DMS 273 treated with DMSO at 0.1 percent for 48 hours (cell line): ENCODE results near the gene SPTBN1.
"Not testable (repeated sequence)": the region's sequence is repeated elsewhere in the genome, so short reads cannot be mapped to it uniquely, and the experiment has no call there.

Experiments used
- DNase-seq: peaks from one replicate; lab custom pipeline; 2025; lab: John Stamatoyannopoulos, UW

The SPTBN1 gene

DNA sequence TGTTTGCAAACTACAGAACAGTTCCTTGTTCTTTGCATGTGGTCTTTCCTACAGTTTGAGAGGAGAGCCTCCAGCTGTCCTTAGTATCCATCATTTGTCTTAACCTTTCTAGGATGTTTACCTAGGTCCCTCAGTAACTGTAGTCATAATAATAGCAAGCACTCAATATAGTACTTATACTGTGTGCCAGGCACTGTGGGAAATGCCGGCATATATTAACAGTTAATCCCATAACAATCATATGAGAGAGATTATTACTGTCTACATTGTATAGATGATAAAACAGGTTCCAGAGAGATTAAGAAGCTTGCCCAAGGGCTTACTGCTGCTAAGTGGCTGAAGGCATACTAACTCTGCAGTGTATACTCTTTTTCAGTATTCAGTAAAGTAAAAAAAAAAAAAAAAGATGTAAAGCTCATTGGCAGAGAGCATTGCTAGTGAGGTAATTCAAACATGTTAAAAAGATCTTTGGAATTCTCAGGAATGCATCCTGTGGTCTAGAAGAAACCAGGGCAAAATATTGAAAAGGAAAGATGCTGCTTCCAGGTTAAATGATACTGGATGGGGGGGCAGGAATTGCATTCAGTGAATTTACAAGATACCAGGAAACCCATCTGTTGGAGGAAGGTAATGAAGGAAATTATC is 72.3 kb downstream of the SPTBN1 start:
- DNase-seq: no peak

DNA sequence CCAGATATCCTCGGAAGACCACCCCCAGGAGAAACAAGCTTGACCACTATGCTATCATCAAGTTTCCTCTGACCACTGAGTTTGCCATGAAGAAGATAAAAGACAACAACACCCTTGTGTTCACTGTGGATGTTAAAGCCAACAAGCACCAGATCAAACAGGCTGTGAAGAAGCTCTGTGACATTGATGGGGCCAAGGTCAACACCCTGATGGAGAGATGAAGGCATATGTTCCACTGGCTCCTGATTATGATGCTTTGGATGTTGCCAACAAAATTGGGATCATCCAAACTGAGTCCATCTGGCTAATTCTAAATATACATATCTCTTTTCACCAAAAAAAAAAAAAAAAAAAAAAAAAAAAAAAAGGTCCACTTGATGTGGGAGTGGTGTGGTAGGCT is 73.4 kb downstream of the SPTBN1 start:
- DNase-seq: not testable (repeated sequence)

DNA sequence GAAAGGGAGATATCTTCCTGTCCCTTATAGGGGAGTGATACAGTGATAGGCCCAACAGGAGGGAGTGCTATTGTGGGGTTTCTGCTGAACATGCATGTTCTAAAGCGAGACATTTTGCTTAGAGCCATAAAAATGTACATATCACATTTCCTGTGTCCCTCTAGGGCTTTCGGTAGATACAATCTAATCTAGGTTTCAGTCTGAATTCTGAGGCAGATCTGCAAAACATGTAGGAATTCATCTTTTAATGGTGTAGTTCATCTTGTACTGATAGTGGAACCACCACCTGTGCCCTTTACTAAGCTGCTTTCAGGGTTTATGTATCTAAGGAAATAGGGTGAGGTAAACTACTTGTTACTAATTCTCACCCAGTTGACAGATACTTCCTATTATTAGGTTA is 73.8 kb downstream of the SPTBN1 start:
- DNase-seq: no peak

DNA sequence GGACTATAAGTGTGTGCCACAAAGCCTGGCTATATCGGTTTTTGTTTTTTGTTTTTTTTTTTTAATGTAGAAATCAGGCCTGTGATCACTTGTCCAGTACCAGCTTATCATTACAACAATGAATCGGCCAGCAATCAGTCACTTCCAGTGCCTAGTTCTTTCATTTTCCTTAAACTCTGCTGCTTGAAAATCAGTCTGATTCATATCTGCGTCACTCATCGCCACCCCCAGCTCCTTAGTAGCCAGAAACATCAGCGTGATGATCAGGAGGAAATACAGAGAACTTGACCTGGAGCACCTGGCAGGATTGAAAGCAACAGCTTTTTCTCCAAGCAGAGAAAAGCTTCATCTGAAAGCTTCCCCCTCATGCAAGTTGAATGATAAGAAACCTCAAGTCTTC is 75.4 kb downstream of the SPTBN1 start:
- DNase-seq: no peak

DNA sequence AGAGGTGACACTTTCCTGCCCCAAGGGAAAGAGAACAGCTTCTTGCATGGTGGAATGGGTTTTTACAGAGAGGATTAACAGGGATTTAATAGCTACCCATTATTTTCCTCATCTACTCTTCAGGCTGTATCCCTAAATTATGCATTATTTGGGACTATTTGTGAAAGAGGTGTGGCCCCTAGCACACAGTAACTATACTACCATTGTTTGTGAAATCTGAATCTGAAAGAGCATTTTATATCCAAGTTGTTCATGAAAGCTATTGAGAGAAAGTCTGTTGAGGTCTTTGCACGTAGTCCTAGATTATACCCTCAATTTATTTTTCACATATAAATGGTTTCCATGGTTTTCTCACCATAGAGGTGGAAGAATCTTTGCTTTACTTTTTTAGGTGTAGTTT is 78.1 kb downstream of the SPTBN1 start:
- no peak for DNase-seq

DNA sequence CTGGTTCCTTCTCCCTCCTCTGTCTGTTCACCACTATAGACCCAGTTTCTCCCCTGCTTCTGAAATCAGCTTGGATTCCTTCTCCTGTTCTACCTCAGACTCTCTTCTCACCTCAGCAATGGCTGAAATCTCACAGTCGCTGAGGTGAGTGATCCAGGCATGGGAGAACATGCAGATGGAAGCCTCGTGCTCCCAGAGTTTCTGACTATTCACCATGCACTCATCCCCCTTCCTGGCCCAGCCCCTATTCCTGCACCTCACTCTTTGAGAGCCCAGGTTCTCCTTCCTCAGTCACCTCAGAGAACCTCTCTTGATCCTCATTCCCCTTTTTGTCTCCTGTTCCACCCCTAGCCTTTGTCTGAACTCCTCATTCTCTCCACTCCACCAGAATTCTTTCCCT is 78.5 kb downstream of the SPTBN1 start:
- DNase-seq: no peak

DNA sequence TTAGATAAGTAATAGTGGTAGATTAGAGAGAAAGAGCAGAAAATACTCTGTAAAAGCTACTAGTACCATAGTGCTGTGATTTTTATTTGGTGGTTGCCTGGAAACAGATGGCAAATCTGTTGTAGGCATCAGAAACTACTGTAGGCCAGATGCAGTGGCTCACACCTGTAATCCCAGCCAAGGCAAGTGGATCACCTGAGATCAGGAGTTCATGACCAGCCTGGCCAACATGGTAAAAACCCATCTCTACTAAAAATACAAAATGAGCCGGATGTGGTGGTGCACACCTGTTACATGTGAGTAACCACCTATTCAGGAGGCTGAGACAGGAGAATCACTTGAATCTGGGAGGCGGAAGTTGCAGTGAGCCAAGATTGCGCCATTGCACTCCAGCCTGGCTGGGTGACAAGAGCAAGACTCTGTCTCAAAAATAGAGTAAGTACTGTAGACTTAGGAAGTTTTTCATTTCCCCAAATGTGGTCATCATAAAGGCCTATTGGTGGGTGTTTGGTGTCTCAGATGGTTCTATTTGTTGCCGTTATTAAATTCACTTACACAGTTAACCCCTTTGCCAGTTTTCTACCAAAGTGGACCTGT is 79.6 kb downstream of the SPTBN1 start:
- DNase-seq: no peak

DNA sequence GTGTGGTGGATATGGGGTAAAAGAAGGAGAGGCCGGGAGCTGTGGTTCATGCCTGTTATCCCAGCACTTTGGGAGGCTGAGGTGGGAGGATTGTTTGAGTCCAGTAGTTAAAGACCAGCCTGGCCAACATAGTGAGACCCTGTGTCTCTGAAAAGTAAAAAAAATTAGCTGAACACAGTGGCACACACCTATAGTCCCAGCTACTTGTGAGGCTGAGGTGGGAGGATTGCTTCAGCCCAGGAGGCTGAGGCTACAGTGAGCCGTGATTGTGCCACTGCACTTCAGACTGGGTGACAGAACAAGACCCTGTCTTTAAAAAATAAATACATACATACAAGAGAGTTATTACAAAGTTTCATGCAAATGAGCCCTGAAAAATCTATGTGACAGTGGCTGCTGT is 80.6 kb downstream of the SPTBN1 start:
- no peak for DNase-seq

DNA sequence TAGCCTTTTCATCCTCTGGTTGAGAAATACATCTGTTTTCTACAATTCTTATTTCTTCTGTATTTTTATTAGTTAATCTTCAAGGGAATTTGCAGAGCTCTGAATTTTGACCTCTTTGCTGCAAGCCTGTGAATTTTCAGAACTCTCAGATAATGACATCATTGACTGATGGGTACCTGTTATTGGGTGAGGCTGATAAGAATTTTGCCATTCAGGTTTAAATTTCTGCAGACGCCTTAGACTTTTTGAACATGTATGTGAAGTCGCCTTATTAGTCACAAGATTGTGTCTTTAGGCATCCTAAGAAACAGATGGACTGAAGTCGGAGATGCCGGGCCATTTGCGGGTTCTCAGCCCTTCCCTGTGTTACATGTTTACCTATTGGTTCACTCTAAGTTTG is 82.4 kb downstream of the SPTBN1 start:
- no peak for DNase-seq

DNA sequence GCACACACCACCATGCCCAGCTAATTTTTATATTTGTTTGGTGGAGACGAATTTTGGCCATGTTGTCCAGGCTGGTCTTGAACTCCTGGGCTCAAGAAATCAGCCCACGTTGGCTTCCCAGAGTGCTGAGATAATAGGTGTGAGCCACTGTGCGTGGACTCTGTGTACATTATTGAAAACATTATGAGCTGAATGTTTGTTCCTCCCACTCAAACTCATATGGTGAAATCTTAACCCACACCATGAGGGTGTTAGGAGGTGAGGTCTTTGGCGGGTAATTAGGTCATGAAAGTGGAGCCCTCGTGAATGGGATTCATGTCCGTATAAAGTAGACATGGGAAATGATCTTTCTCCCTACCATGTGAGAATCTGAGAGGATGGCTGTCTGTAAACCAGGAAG is 83.6 kb downstream of the SPTBN1 start:
- DNase-seq: no peak

DNA sequence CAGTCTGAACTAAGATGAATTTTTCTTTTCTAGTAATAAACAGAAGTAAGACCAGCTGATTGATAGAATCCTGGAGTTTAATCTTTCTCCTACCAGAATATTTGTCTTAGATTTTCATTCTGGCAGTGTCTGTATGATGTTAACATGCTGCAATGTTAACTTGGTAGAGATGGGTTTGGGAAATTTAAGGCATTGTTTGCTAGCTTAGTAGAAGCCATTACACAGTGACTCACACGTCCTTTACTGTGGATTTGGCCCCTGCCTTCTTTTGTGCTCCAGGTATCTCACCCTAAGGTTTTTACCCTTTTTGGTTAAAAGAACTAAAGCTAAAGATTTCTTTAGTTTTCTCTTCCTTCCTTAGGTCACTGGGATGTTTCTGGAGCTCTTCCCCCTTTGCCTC is 84.1 kb downstream of the SPTBN1 start:
- DNase-seq: no peak

DNA sequence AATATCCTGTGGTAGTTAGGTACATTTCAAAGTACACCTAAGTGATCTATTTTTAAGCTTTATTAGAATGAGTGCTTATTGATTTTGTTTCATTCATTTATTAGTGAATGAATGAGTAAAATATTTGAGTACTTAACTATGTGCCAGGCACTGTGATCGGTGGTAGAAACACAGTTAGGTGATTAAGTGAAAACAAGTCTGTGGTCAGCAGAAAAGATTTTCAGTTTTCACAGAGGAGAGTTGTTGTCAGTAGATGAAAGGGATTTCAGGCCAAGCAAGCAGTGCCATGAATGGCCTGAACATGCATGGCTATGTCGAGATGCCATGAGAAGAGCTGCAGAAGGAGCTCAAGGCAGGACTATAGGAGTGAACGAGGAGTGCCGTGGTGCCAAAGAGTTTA is 85.9 kb downstream of the SPTBN1 start:
- DNase-seq: no peak

DNA sequence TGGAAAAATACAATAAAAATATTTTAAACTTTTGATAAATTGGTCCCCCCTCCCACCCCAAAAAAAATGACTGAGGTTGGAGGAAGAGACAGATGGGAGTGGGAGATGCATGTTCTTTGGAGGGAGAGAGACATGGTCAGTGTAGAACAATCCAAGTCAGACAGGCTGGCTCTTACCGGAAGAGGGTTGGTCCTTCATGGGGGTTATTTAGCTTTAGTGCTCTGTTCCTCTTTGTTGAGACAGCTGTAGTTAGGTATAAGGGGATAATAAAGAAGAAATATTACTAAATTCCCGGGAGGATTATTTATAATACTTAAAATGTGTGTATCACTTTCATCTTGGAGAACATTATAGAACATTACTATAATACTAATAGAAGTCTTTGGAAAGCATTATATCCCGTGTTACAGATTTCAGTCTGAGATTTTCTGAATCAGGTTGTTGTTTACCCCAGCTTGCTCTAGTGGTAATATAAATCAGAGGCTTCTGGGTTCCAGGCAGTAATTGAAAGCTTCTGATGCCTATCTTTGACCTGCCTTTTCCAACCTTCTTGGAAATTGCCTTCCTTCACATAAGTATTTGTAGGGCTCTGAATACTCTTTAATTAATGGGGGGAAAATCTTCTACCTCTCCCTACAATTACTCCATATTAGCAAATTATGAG is 87.7 kb downstream of the SPTBN1 start:
- no peak for DNase-seq

DNA sequence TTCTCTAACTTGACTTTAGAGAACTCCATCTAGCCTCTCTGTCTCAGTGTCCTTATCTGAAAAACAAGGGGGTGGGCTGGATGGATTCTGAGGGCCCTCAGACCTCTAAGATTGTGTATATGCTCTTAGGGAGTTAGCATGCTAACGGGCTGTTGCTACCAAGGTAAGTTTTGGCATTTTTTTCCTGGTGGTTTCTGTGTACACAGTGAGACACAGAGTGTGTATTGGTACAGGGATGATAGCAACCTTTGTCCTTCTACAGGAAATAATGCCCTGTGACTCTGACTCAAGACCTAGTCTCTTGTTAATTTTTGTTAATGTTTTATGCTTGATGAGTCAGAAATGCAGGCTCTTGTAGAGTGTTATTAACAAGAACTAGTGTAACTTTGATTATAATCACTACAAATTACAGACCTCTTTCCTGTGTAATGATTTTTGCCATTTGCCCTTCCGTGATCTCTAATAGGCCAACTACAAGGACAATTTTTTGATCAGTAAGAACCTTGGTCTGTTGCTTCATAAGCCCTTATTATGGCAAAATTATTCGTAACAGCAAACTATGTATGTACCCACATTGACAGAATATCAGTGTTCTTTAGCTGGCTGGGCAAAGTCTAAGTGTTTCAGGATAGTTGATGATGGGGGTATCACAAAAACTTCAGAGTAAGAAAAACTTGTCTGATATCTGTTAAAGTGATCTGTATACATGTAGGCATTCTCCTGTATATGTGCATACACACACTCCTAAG is 89.7 kb downstream of the SPTBN1 start:
- no peak for DNase-seq

DNA sequence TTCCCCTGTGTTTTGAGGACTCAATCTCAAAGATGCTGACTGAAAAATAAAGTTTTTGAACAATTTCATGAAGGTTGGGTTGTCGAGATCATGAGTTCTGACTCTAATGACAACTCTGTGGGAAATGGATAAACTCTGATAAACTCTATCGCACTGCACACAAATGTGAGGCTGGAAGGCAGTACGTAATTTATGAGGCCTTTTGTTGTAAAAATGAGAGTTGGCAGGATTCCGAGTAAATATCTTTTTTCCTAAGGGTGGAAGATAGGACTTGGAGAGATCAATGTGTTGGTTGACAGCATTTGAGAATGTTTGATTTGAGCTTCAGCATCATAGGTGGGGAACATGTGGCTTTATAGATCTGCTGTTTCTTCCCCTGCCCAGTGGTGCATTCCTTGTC is 90.4 kb downstream of the SPTBN1 start:
- DNase-seq: no peak

DNA sequence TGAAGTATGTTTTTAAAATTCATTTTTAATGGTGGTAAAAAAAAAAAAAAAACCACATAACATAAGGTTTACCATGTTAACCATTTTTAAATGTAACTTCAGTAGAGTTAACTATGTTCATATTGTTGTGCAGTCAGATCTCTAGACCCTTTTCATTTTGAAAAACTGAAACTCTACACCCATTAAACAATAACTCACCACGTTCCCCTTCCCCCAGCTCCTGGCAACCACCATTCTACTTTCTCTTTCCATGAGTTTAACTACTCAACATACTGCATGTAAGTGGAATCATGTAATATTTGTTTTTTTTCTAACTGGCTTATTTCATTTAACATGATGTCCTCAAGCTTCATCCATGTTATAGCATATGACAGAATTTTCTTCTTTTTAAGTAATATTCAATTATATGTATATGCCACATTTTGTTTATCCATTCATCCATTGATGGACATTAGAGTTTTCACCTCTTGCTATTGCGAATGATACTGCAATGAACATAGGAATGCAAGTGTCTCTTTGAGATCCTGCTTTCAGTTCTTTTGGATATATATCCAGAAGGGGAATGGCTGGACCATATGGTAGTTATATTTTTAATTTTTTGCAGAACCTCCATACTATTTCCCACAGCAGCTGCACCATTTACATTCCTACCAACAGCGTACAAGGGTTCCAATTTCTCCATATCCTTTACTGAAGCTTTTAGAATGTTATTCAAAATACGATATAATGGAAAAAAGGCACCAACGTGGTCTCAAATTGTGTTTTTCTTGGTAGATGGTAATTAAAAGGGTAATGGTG is 91.0 kb downstream of the SPTBN1 start:
- no peak for DNase-seq

DNA sequence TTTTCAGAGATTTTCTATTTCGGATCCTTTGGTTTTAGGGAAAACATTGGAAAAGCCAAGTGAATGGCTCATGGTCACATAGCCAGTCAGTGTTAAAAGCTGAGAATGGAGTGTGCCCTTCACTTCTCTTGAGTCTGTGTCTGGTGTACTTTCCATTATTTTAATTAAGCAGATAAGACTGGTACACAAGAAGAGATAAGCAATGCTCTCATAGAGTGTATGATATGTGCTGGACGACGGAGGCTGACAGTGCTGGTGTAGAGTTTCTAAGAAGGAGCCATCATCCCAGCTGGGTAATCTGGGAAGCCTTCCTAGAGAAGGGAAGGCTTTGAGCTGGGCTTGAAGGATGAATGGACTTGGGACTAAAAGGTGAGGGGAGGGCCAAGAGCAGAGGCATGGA is 93.3 kb downstream of the SPTBN1 start:
- DNase-seq: no peak

DNA sequence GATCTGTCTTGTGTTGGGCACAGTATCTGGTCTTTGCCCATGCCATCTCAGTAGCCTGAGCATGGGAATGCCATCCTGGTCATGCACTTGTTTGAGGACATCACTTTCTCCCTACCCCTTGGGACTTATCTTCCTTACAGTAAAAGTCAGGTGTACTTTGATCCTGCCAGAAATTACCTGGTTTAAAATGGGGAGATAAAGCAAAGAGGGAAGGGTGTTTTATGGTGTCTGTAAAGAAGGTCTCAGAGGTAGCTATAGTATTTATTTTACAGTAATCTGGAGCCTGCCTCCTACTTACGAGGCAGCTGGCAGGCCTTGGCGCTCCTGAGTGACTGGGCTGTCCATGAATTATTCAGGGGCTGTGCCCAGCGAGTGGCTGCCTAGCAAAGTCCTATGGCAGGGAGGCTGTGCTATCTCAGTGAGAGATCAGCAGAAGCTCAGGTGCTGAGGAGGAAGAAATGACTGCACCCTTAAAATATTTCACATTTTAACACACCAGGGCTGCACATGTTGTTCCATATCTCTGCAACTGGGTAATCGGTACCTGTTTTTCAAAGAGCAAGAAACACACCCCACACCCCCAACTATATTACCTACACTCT is 93.9 kb downstream of the SPTBN1 start:
- DNase-seq: no peak

DNA sequence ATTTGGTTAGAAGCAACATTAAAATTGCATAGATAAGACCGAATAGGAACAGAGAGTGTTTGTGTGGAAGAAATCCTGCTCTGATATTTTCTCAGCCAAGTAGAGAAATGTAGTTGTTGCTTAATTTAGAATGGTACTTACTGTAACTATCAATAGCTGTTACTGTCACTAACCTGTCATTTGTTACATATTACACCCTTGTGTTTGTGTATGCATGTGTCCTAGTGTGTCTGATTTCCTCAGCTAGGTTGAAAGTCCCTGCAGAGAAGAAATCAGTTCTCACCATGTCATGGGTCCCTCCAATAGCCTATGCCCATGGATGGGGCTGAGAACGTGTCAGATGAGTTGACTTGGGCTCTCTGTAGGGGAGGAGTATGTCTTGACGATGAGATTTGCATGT is 94.4 kb downstream of the SPTBN1 start:
- DNase-seq: no peak

DNA sequence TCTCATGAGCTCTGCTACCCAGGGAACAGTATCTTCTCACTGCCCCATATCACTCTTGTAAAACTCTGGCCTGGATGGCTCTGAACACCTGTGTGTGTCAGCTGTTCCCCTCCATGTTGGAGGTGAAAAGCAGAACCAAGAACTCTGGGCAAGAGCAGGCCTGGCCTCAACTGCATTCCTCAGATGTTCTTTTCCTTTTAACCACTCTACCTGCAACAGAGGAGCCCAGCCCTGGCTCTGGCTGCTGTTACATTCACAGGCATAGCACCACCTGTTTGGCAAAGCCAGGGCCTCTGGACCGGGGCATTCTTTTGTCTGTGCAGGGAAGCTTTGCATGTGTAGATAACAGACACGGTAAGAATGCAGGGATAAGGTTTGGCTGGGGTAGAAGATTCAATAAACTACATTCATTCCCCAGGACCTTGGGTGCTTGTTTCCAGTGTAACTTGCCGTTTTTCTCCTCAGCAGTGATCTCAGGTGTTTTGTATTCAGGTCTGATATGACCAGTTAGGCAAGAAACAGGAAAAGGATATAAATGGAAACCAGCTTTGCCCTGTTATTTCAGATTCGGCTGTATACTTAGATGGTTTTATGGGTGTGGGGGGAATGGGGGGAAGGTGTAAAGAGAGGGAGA is 95.1 kb downstream of the SPTBN1 start:
- DNase-seq: no peak

DNA sequence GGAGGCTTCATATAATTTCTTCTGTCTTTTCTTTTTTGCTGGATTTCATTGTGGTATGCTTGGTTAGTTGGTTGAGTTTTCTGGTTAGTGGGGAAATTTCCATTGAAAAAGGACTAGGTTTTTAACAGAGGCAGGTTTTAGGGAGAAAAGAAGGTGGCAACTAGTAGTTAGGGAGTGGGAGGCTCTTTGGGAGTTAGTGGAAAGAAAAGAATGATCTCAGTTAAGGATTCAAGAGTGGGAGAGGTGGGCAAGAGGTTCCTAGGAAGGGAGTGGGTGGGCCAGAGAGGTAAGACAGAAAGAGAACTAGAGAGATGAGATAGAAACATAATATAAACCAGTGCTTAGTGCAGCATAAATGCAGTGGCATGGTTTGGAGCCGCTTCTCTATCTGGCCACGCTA is 96.9 kb downstream of the SPTBN1 start:
- no peak for DNase-seq
